HG03103 (cell line): ENCODE measurements around the gene RNF220.
"Not testable (repeated sequence)": the region's sequence is repeated elsewhere in the genome, so short reads cannot be mapped to it uniquely, and the experiment has no call there.

Experiments
- ATAC-seq: cut with Tn5 transposase; IDR thresholded peaks from one replicate; pipeline ENCODE4 v1.9.1; 2021; ENCODE audit warnings: low read depth; ENCODE audit not compliant: unreplicated experiment

RNF220 gene

GRCh38 chr1:44648529-44649250 lies 243.6 kb downstream of the RNF220 start:
- ATAC-seq: no peak

- ATAC-seq: no peak
Observed at GRCh38 chr1:44649788-44650158, 244.7 kb downstream of the RNF220 start.

GRCh38 chr1:44650159-44650831 lies 245.2 kb downstream of the RNF220 start:
- no peak for ATAC-seq

- ATAC-seq: no peak
Observed at GRCh38 chr1:44651069-44651468, 246.0 kb downstream of the RNF220 start.

GRCh38 chr1:44652445-44653106 lies 247.5 kb downstream of the RNF220 start:
- no peak for ATAC-seq

GRCh38 chr1:44653107-44653964 lies 248.3 kb downstream of the RNF220 start:
- ATAC-seq: no peak

- ATAC-seq: no peak
Observed at GRCh38 chr1:44654621-44655187, 249.6 kb downstream of the RNF220 start.

GRCh38 chr1:44655609-44656008 lies 250.6 kb downstream of the RNF220 start:
- ATAC-seq: no peak

- no peak for ATAC-seq
Observed at GRCh38 chr1:44659566-44659965, 254.5 kb downstream of the RNF220 start.

GRCh38 chr1:44660176-44660575 lies 255.1 kb downstream of the RNF220 start:
- ATAC-seq: no peak

- ATAC-seq: no peak
Observed at GRCh38 chr1:44661781-44662682, 257.0 kb downstream of the RNF220 start.

GRCh38 chr1:44662683-44663030 lies 257.6 kb downstream of the RNF220 start:
- ATAC-seq: no peak

GRCh38 chr1:44663417-44663816 lies 258.4 kb downstream of the RNF220 start:
- ATAC-seq: no peak

GRCh38 chr1:44664730-44665370 lies 259.8 kb downstream of the RNF220 start:
- no peak for ATAC-seq

GRCh38 chr1:44666719-44667118 lies 261.7 kb downstream of the RNF220 start:
- ATAC-seq: not testable (repeated sequence)

- no peak for ATAC-seq
Observed at GRCh38 chr1:44670751-44671640, 265.9 kb downstream of the RNF220 start.

- ATAC-seq: no peak
Observed at GRCh38 chr1:44672254-44672955, 267.4 kb downstream of the RNF220 start.
